HFF-Myc (cell line): Measurements from ENCODE around the gene ALK.

Experiments
- DNase-seq: peaks from one replicate; pipeline ENCODE4 v3.0.0-alpha.2; 2011; ENCODE audit warnings: low read depth; ENCODE audit errors: extremely low read depth
- H3K4me3 ChIP-seq: replicated peaks from 2 replicates; pipeline ENCODE4 v1.5.1; 2011; ENCODE audit warnings: low read depth, mild to moderate bottlenecking, control low read depth, low read length
- TF ChIP-seq, protein P1 (sequence below): IDR thresholded peaks from 2 replicates; pipeline ENCODE4 v1.5.1; 2012; ENCODE audit warnings: mild to moderate bottlenecking, low read depth, low read length, control low read depth; ENCODE audit errors: missing control alignments

Gene ALK

DNA sequence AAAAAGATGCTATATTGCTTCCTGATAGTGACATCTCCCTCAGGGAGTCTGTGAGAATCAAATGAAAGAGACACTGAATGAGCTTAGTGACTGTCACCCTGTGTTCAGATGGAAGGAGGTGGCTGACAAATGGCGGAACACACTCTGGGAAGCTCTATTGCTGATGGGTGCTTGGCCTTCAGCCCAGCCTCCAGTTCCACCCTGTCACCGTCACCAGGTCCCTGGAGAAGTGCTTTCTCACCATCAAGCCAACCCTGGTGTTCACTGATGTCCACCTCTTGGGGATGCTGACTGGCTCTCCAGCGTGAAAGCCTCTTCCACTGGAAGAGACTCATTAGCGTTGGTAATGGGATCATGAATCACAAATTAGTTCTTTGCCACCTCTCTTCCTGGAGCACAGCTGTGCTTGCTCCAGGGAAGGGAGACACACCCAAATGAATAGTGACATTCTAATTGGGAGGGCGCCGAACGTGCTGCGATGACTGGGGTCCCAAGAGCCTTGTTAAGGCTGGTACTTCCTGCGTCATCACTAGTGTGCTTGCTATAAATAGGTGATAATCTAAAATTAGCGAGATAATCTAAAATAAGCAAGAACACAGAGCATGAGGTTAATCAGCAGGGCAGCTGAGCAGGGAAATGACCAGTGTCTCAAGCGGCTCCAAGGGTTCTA is 652.2 kb downstream of the ALK start:
- TF ChIP-seq, protein P1, sequence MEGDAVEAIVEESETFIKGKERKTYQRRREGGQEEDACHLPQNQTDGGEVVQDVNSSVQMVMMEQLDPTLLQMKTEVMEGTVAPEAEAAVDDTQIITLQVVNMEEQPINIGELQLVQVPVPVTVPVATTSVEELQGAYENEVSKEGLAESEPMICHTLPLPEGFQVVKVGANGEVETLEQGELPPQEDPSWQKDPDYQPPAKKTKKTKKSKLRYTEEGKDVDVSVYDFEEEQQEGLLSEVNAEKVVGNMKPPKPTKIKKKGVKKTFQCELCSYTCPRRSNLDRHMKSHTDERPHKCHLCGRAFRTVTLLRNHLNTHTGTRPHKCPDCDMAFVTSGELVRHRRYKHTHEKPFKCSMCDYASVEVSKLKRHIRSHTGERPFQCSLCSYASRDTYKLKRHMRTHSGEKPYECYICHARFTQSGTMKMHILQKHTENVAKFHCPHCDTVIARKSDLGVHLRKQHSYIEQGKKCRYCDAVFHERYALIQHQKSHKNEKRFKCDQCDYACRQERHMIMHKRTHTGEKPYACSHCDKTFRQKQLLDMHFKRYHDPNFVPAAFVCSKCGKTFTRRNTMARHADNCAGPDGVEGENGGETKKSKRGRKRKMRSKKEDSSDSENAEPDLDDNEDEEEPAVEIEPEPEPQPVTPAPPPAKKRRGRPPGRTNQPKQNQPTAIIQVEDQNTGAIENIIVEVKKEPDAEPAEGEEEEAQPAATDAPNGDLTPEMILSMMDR = no peak
- DNase-seq = no peak
- no peak overlapping the region for H3K4me3 ChIP-seq

DNA sequence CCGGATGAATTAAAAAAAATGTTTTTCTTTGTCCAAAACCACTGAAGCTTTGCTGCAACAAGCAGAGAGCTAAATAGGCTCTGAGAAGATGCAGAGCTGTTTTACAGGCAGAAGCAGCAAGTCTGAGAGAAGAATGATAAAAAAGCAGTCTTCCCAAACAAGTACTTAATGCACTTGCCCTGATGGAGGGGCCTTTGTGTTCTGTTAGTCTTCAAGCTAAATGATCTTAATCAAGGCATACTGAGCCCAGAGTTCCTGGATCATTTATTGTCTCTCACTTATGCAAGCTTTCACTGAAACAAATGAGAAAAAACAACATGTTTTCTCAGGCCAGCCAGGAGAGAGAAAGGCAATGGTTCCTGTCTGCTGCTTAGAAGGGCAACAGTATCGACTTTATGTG is 653.7 kb downstream of the ALK start:
- TF ChIP-seq, protein P1 = no peak
- DNase-seq = no peak
- H3K4me3 ChIP-seq = no peak overlapping the region

DNA sequence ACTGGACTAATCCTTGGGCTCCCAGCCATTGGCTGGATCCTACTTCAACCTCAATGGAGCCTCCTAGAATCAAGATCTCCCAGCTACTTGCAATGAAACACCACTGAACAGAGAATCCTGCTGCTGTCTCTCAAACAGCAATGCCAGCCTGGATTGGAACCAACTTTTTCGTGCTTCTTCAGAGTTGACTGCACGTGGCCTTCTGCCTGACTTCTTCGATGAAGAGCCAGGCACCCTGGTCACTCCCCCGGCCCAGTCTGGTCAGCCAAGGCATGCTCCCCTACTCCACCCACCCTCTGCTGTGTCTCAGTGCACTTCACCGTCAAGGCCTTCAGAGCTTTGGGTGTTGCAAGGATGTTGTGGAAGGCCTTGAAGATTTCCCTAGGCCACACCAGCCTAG is 657.5 kb downstream of the ALK start:
- no peak for DNase-seq
- TF ChIP-seq, protein P1 = no peak
- no peak overlapping the region for H3K4me3 ChIP-seq

DNA sequence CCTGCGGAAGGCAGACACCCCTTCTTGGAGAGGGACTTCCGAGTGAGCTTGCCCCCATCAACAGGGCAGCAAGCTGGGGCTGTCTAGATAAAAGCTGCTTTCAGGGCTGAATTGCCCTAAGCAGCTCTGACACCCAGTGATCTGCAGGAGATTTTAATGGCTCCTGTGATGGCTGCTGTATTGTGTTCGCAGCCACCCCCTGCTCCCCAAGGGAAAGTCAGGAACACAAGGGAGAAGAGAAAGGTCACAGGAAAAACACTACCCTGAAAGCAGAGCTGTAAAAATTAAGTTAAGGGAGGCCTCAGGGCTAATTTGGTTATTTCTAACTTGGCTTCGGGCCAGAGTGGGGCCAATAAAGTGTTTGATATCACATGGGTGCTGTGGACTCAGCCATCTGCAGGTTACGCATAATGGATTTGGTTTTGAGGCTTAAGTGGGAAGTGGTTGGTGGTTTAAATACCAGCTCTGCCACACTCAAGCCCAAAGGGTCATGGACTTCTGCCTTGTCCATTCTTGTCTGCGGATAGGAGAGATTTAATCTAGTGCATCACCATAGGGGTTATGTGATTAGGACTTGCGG is 658.6 kb downstream of the ALK start:
- TF ChIP-seq, protein P1 = no peak
- no peak for DNase-seq
- H3K4me3 ChIP-seq = no peak overlapping the region

DNA sequence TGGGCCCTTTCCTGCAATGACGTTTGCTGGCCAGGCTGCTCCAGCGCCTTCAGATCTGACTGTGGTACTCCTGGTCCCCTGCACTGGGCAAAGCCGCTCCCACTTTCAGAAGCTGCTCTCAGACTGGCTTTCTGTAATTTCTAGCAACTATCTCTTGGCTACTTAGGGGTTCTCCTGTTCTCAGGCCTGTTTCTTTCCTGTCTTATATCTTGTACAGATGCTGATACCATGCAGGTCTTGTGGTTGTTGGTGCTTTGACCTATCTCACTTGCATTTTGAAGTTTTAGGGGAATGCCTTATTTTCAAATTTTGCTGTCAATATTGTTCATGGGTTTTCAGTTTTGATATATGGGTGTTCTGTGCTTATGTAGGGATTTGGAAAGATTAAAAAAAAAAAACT is 660.4 kb downstream of the ALK start:
- H3K4me3 ChIP-seq = no peak overlapping the region
- DNase-seq = no peak
- TF ChIP-seq, protein P1 = no peak

DNA sequence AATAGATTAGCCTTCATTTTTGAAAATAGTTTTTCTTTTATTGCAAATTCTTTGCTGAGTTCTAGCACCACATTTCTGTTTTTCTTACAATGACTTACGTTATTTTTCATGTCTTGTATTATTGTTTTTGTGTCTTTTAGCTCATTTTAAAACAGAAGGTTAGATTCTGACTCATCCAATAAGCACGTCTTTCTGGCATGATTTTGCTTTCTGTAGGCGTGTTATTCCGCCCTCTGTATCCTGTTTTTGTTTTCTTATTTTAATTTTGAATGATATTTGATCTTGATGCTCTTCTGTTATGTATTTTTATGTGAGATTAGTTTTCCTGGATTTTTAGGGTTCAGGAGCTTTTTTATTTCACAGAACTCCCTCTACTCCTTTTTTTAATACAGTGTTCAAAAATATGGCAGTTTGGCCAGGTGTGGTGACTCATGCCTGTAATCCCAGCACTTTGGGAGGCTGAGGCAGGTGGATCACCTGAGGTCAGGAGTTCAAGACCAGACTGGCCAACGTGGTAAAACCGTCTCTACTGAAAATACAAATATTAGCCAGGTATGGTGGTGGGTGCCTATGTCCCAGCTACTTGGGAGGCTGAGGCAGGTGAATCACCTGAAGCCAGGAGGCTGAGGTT is 661.1 kb downstream of the ALK start:
- peak; percentile 38 for DNase-seq
- H3K4me3 ChIP-seq = no peak overlapping the region
- TF ChIP-seq, protein P1 = no peak
